ENCODE data around the gene MYL11. TPM values are rescaled to one million over a fixed set of nuclear protein-coding genes. Genes with fewer than 3 reads are reported as not detected.
"Not testable (repeated sequence)": the region's sequence is repeated elsewhere in the genome, so short reads cannot be mapped to it uniquely, and the experiment has no call there.

MYL11 gene
- total and polyA plus RNA-seq, 12 donors, result 0.41 to 3.7 TPM; not detected in 10

DNA sequence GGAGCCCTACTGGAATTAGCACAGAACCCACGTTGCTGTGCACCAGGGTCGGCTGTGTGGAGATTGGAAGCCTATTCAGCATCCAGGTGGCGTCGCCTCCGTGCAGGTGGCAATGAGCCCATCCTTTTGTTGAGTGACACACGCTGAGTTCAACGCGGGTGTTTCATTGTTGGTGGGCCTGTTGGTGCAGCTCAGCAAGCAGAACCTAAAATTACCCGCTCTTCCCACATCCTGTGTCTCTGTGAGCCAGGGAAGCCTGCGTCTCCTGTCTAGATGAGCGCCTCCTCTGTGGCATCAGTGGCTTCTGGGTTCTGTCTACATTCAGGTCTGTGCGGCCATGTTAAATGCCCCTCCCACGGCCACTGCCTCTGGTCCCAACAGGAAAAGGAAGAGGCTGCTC lies 34.0 kb upstream of the MYL11 start:
- no peaks in the 10 kb centered on the region for H3K36me3 ChIP-seq
- intact Hi-C loops (cut with DNase I), result no loop called here
- no peaks in the 10 kb centered on the region for H3K27me3 ChIP-seq
- no peak overlapping the region for H3K4me3 ChIP-seq
- ATAC-seq (no peak), DNase-seq (no peak)
- WGBS, 2 donors, result 90% methylated on average over 13 of the region's 13 CpGs
- TF ChIP-seq, protein P1, sequence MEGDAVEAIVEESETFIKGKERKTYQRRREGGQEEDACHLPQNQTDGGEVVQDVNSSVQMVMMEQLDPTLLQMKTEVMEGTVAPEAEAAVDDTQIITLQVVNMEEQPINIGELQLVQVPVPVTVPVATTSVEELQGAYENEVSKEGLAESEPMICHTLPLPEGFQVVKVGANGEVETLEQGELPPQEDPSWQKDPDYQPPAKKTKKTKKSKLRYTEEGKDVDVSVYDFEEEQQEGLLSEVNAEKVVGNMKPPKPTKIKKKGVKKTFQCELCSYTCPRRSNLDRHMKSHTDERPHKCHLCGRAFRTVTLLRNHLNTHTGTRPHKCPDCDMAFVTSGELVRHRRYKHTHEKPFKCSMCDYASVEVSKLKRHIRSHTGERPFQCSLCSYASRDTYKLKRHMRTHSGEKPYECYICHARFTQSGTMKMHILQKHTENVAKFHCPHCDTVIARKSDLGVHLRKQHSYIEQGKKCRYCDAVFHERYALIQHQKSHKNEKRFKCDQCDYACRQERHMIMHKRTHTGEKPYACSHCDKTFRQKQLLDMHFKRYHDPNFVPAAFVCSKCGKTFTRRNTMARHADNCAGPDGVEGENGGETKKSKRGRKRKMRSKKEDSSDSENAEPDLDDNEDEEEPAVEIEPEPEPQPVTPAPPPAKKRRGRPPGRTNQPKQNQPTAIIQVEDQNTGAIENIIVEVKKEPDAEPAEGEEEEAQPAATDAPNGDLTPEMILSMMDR (IDR thresholded peaks at IDR 0.05), result no peak
- H3K27ac ChIP-seq, result no peak overlapping the region
- H3K4me1 ChIP-seq, result peaks cover 0 to 8% (median 4%) of the 10 kb centered on the region in 9 donors
- no peaks in the 10 kb centered on the region for H3K9me3 ChIP-seq

DNA sequence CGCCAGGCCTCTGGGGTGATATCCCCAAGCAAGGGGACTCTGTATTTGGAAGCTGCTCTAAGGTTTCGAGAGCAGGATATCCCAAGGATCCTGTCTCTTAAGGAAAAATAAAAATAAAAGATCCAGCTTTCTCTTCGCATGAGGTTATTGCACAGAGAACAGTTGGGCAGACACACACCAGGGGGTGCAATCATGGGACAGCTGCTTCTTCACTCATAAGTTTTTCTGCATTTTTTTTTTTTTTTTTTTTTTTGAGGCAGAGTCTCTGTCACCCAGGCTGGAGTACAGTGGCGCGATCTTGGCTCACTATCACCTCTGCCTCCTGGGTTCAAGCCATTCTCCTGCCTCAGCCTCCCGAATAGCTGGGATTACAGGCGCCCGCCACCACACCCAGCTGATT lies 32.6 kb upstream of the MYL11 start:
- DNase-seq; H3K4me3 ChIP-seq; H3K4me1 ChIP-seq; ATAC-seq; H3K36me3 ChIP-seq; H3K27ac ChIP-seq; intact Hi-C loops (cut with DNase I); H3K9me3 ChIP-seq; H3K27me3 ChIP-seq: not testable (repeated sequence)
- 92 to 95% methylated on average over 8 of the region's 8 CpGs for WGBS, 2 donors

DNA sequence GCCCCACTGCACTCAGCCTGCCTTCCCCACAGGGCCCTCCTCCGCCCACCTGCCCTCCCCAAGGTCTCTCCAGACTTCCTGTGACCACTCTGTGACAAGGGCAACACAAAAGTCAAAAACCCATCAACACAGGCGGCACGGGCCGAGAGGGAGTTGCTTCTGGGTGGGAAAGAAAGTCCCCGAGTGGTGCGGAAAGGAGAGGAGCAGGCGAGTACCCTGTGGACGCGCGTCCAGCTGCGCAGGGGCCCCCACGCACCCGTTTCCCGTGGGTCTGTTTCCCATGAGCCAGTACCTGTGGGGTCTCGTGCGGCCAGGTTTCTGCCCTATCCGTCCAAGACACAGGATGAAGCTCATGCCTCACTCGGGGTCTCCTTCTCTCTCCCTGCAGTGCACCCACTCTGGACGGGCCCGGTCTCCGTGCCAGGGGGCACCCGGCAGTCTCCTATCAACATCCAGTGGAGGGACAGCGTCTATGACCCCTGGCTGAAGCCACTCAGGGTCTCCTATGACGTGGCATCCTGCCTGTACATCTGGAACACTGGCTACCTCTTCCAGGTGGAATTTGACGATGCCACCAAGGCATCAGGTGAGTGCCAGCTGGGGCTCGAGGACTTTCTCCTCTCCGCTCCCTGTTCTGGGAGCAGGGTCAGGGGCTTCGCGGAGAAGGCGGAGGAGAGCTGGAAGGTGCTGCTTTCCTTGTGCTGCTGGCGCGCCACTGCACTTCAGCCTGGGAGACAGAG lies 31.7 kb upstream of the MYL11 start:
- no peaks in the 10 kb centered on the region for H3K4me1 ChIP-seq
- 94 to 96% methylated on average over 32 of the region's 32 CpGs for WGBS, 2 donors

DNA sequence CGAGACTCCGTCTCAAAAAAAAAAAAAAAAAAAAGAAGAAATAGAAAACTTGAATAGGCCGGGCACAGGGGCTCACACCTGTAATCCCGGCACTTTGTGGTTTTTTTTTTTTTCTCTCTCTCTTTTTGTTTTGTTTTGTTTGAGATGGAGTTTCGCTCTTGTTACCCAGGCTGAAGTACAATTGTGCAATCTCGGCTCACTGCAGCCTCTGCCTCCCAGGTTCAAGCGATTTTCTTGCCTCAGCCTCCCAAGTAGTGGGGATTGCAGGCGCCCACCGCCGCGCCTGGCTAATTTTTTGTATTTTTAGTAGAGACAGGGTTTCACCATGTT lies 31.1 kb upstream of the MYL11 start:
- H3K4me1 ChIP-seq; H3K36me3 ChIP-seq; H3K4me3 ChIP-seq; DNase-seq; H3K9me3 ChIP-seq; H3K27me3 ChIP-seq; H3K27ac ChIP-seq; ATAC-seq; intact Hi-C loops (cut with DNase I): not testable (repeated sequence)
- WGBS, 2 donors, result 98% methylated on average over 11 of the region's 11 CpGs

More for the DNA sequence above, 31.7 kb upstream of the MYL11 start:
- Histone ChIP-seq H3K27ac (no peak overlapping the region), H3K36me3 (no peaks in the 10 kb centered on the region), H3K9me3 (no peaks in the 10 kb centered on the region), H3K4me3 (no peak overlapping the region), H3K27me3 (no peaks in the 10 kb centered on the region)
- DNase-seq (no peak), ATAC-seq (no peak)
- intact Hi-C loops (cut with DNase I), result no loop called here
- TF ChIP-seq, protein P1 (IDR thresholded peaks at IDR 0.05), result no peak

DNA sequence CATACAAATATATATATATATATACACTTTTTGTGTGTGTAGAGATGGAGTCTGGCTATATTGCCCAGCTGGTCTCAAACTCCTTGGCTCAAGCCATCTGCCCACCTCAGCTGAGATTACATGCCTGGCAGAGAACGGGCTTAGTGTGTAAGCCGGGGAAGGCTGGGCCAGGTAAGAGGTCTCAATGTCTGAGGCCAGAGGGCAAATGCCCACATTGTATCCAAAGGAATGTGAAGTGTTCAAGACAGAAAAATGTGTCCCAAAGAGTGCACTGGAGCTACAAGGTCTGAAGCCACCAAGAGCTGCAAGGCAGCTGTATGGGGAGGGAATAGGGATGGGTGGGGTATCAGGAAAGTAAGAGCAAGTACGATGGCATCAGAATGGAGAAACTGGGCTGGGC lies 28.3 kb upstream of the MYL11 start:
- H3K4me3 ChIP-seq, result no peak overlapping the region
- intact Hi-C loops (cut with DNase I), result no loop called here
- TF ChIP-seq, protein P1 (IDR thresholded peaks at IDR 0.05), result no peak
- WGBS, 2 donors, result 93 to 98% methylated on average over 3 of the region's 3 CpGs
- peaks cover 0 to 2% (median 0%) of the 10 kb centered on the region in 9 donors for H3K4me1 ChIP-seq
- H3K27ac ChIP-seq, result no peak overlapping the region
- ATAC-seq (no peak), DNase-seq (no peak)
- no peaks in the 10 kb centered on the region for H3K27me3 ChIP-seq
- peaks cover 0 to 20% (median 11%) of the 10 kb centered on the region in 9 donors for H3K36me3 ChIP-seq
- no peaks in the 10 kb centered on the region for H3K9me3 ChIP-seq
